Astrocyte (in vitro differentiated cells and primary cell): ENCODE measurements around the gene PFKFB1. TPM values are rescaled to one million over a fixed set of nuclear protein-coding genes. Genes with fewer than 3 reads are reported as not detected.

Experiments used
- DNase-seq: peaks from one replicate; pipeline ENCODE4 v3.0.0-alpha.2; 2010; ENCODE audit warnings: low read depth
- FAIRE-seq: peaks from 2 replicates; lab custom pipeline; 2011; peaks lifted over from hg19 to GRCh38; lab: Jason Lieb, UNC
- H2AFZ ChIP-seq: 2 replicates; pipeline ENCODE4 v1.6.0; 2012; ENCODE audit warnings: low read depth, low read length, inconsistent platforms
- H3K27ac ChIP-seq: 2 replicates; pipeline ENCODE4 v1.5.1; 2011; ENCODE audit warnings: low read depth, low read length, inconsistent platforms
- H3K27me3 ChIP-seq: 2 replicates; pipeline ENCODE4 v1.6.0; 2011; ENCODE audit warnings: low read length, inconsistent platforms; ENCODE audit not compliant: insufficient read depth
- H3K36me3 ChIP-seq: 2 replicates; pipeline ENCODE4 v1.5.1; 2011; ENCODE audit warnings: low read length, inconsistent platforms; ENCODE audit not compliant: insufficient read depth
- H3K4me1 ChIP-seq: 2 replicates; pipeline ENCODE4 v1.5.1; 2011; ENCODE audit warnings: low read length, inconsistent platforms; ENCODE audit not compliant: insufficient read depth
- H3K4me2 ChIP-seq: 2 replicates; pipeline ENCODE4 v1.6.0; 2012; ENCODE audit warnings: low read length, inconsistent platforms
- H3K4me3 ChIP-seq: 2 replicates; pipeline ENCODE4 v1.5.1; 2011; ENCODE audit warnings: low read depth, mild to moderate bottlenecking, low read length, inconsistent platforms; ENCODE audit not compliant: insufficient read depth
- H3K79me2 ChIP-seq: 2 replicates; pipeline ENCODE4 v1.6.0; 2012; ENCODE audit warnings: mild to moderate bottlenecking, low read length, inconsistent platforms; ENCODE audit not compliant: insufficient read depth
- H3K9ac ChIP-seq: 2 replicates; pipeline ENCODE4 v1.6.0; 2012; ENCODE audit warnings: mild to moderate bottlenecking, low read length, inconsistent platforms
- H3K9me3 ChIP-seq: 2 replicates; pipeline ENCODE4 v1.5.1; 2012; ENCODE audit warnings: low read depth, mild to moderate bottlenecking, low read length, inconsistent platforms; ENCODE audit not compliant: insufficient read depth
- H4K20me1 ChIP-seq: 2 replicates; pipeline ENCODE4 v1.6.0; 2012; ENCODE audit warnings: low read length, inconsistent platforms; ENCODE audit not compliant: insufficient read depth
- H3K27ac Mint-ChIP-seq: one replicate; pipeline ENCODE4 v1.8.0; 2021; ENCODE audit warnings: mild to moderate bottlenecking, mixed read lengths; ENCODE audit not compliant: unreplicated experiment
- H3K27me3 Mint-ChIP-seq: one replicate; pipeline ENCODE4 v1.8.0; 2021; ENCODE audit warnings: low read depth, mixed read lengths; ENCODE audit not compliant: unreplicated experiment
- H3K36me3 Mint-ChIP-seq: one replicate; pipeline ENCODE4 v1.8.0; 2021; ENCODE audit warnings: low read depth, mixed read lengths; ENCODE audit not compliant: unreplicated experiment
- H3K4me1 Mint-ChIP-seq: one replicate; pipeline ENCODE4 v1.8.0; 2021; ENCODE audit warnings: low read depth, mixed read lengths; ENCODE audit not compliant: unreplicated experiment
- H3K4me3 Mint-ChIP-seq: one replicate; pipeline ENCODE4 v1.8.0; 2021; ENCODE audit warnings: mild to moderate bottlenecking, moderate library complexity, mixed read lengths; ENCODE audit not compliant: unreplicated experiment
- H3K9me3 Mint-ChIP-seq: one replicate; pipeline ENCODE4 v1.8.0; 2021; ENCODE audit warnings: mild to moderate bottlenecking, mixed read lengths; ENCODE audit not compliant: unreplicated experiment
- EZH2 ChIP-seq: IDR thresholded peaks from 2 replicates; pipeline ENCODE4 v1.6.1; 2012; ENCODE audit warnings: mild to moderate bottlenecking, low read length, inconsistent platforms; ENCODE audit not compliant: insufficient read depth
- total RNA-seq: library from RNA; stranded (reverse); gene quantifications from 2 replicates; pipeline ENCODE4 v1.2.1, GENCODE V29; 2021
- TF ChIP-seq, protein P1 (sequence below): IDR thresholded peaks from 2 replicates; pipeline ENCODE4 v1.5.1; 2011; ENCODE audit warnings: low read depth, mild to moderate bottlenecking, inconsistent platforms, low read length, moderate library complexity; ENCODE audit not compliant: insufficient read depth

PFKFB1 gene
- total RNA-seq, 1 donor from 2014 or later, result 0.34 TPM

DNA sequence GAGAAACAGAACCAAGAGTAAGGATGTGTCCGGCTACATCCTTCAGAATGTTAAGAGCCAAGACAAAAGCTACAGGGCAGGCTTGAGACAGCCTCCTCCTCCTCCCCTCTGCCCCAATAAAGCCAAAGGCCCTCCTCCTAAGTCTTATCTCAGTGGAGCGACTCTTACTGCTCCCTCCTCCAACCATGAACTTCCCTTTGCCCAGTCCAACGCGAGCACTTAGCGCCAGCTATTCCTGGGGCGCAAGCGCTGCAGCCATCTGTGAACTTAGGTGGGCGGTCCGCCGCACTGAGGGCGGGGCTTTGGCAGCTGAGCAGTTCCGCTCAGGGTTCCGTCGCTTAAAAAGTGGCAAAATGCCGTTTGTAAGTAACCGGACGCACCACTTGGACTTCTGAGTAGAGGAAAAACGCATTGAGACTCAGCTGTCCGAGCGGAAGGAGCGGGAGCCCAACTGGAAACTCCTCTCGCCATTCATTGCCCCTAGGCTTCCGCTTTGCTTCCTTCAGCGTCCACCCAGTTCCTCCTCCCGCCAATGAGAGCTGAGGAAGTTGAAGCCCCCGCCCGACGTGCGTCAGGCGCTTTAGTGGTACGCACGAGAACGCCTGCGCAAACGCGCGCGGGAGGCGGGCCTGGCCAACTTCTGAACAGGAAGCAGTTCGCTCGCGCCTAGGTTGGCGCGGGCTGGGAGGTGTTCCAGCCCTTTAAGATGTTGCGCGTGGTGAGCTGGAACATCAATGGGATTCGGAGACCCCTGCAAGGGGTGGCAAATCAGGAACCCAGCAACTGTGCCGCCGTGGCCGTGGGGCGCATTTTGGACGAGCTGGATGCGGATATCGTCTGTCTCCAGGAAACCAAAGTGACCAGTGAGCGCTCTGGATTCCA lies 6.0 kb upstream of the PFKFB1 start, which contains the start of gene APEX2:
Gene APEX2, plus strand, starts transcription at position 647 of the 882 bp plus-strand sequence. Its CDS starts 60 bp downstream, at position 707.
- Mint-ChIP-seq H3K4me3 (peak within 1 kb of the TSS; percentile 93), H3K27ac (peak within 1 kb of the TSS; percentile 80), H3K27me3 (no peaks in the 10 kb centered on the region), H3K4me1 (peaks cover 3% of the 10 kb centered on the region), H3K9me3 (no peaks in the 10 kb centered on the region), H3K36me3 (peaks cover 3% of the 10 kb centered on the region)
- peak within 1 kb of the TSS; percentile 96 for H2AFZ ChIP-seq
- no peaks in the 10 kb centered on the region for H3K9me3 ChIP-seq
- TF ChIP-seq, protein P1, sequence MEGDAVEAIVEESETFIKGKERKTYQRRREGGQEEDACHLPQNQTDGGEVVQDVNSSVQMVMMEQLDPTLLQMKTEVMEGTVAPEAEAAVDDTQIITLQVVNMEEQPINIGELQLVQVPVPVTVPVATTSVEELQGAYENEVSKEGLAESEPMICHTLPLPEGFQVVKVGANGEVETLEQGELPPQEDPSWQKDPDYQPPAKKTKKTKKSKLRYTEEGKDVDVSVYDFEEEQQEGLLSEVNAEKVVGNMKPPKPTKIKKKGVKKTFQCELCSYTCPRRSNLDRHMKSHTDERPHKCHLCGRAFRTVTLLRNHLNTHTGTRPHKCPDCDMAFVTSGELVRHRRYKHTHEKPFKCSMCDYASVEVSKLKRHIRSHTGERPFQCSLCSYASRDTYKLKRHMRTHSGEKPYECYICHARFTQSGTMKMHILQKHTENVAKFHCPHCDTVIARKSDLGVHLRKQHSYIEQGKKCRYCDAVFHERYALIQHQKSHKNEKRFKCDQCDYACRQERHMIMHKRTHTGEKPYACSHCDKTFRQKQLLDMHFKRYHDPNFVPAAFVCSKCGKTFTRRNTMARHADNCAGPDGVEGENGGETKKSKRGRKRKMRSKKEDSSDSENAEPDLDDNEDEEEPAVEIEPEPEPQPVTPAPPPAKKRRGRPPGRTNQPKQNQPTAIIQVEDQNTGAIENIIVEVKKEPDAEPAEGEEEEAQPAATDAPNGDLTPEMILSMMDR, result no peak
- TF ChIP-seq EZH2, result no peak
- H3K36me3 ChIP-seq, result no peaks in the 10 kb centered on the region
- H3K4me1 ChIP-seq, result peaks cover 6% of the 10 kb centered on the region
- H3K4me2 ChIP-seq, result peak within 1 kb of the TSS; percentile 97
- H3K79me2 ChIP-seq, result peaks cover 22% of the 10 kb centered on the region
- FAIRE-seq (peak; percentile 96), DNase-seq (peak; percentile 91)
- peak within 1 kb of the TSS; percentile 93 for H3K9ac ChIP-seq
- H3K27me3 ChIP-seq, result no peaks in the 10 kb centered on the region
- H3K27ac ChIP-seq, result peak within 1 kb of the TSS; percentile 97
- H4K20me1 ChIP-seq, result no peaks in the 10 kb centered on the region
- H3K4me3 ChIP-seq, result peak within 1 kb of the TSS; percentile 87

DNA sequence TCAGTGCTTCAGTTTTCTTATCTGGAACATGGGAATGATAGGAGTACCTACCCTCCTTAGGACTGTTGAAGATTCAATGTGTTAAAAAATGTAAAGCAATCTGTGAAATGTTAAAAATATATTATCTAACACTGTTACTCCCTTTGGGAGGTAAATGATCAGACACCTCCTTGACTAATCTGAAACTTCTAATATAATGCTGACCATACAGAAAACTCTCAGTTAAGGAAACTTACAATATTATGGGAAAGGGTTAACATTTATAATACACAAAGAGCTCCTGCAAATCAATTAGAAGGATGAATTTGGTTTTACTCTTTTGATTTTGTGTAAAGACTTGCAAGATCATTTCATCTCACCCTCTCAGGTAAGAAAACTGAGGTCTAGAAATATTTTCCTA lies 1.6 kb upstream of the PFKFB1 start:
- DNase-seq (no peak), FAIRE-seq (no peak)
- no peak overlapping the region for H3K4me3 ChIP-seq
- no peaks in the 10 kb centered on the region for H3K9me3 ChIP-seq
- no peak overlapping the region for H3K27ac ChIP-seq
- no peak for TF ChIP-seq EZH2
- TF ChIP-seq, protein P1, result no peak
- no peaks in the 10 kb centered on the region for H3K9me3 Mint-ChIP-seq
- H2AFZ ChIP-seq, result no peak overlapping the region
- peaks cover 5% of the 10 kb centered on the region for H3K79me2 ChIP-seq
- H3K9ac ChIP-seq, result no peak overlapping the region
- no peak overlapping the region for H3K4me3 Mint-ChIP-seq
- no peak overlapping the region for H3K4me2 ChIP-seq
- H3K27me3 Mint-ChIP-seq, result no peaks in the 10 kb centered on the region
- peaks cover 6% of the 10 kb centered on the region for H3K4me1 ChIP-seq
- no peak overlapping the region for H3K27ac Mint-ChIP-seq
- H3K4me1 Mint-ChIP-seq, result no peaks in the 10 kb centered on the region
- no peaks in the 10 kb centered on the region for H3K36me3 Mint-ChIP-seq
- H3K27me3 ChIP-seq, result no peaks in the 10 kb centered on the region
- H4K20me1 ChIP-seq, result no peaks in the 10 kb centered on the region
- H3K36me3 ChIP-seq, result no peaks in the 10 kb centered on the region
